Naive thymus-derived CD4-positive, alpha-beta T cell (primary cell): ENCODE results near the gene SPSB4. TPM values are rescaled to one million over a fixed set of nuclear protein-coding genes. Genes with fewer than 3 reads are reported as not detected.

Experiments
- ATAC-seq: fragments of 150-1000 bp; cut with Tn5 transposase; 2 replicates; pipeline ENCODE4 v1.10.0; 2021; ENCODE audit warnings: mild to moderate bottlenecking, moderate library complexity
- CTCF ChIA-PET: fragments of 350-600 bp; sonication (Branson Sonifier 250); formaldehyde crosslinking; loops from one replicate; lab custom pipeline; 2021; ENCODE audit warnings: antibody characterized with exemption; lab: Charles Lee
- POLR2A ChIA-PET: fragments of 350-600 bp; sonication (Branson Sonifier 250); formaldehyde crosslinking; loops from one replicate; lab custom pipeline; 2021; ENCODE audit warnings: antibody characterized with exemption, inconsistent platforms; lab: Charles Lee
- DNase-seq, 9 donors: peaks; one replicate each; pipeline versions ENCODE4 v3.0.0 to v3.0.0-alpha.2; 2020 to 2022; ENCODE audit warnings: mixed read lengths in 1 of 9
- H3K27ac ChIP-seq: one replicate; pipeline ENCODE4 v1.7.0; 2013; ENCODE audit warnings: mild to moderate bottlenecking, low read depth, low read length, moderate library complexity
- H3K27me3 ChIP-seq, 2 donors: one replicate each; pipeline ENCODE4 v1.7.0; 2013; ENCODE audit warnings: low read length in 2 of 2, mild to moderate bottlenecking in 2 of 2, moderate library complexity in 2 of 2; ENCODE audit not compliant: control insufficient read depth in 2 of 2, insufficient read depth in 2 of 2
- H3K36me3 ChIP-seq, 3 experiments: 1 replicate in 2 of 3; 2 replicates in 1 of 3; pipeline ENCODE4 v1.7.0; 2013; ENCODE audit warnings: low read length in 3 of 3, mild to moderate bottlenecking in 3 of 3, moderate library complexity in 1 of 3; ENCODE audit not compliant: insufficient read depth in 3 of 3, control insufficient read depth in 2 of 3
- H3K4me1 ChIP-seq, 2 donors: one replicate each; pipeline ENCODE4 v1.7.0; 2013; ENCODE audit warnings: low read length in 2 of 2, mild to moderate bottlenecking in 2 of 2, moderate library complexity in 1 of 2; ENCODE audit not compliant: control insufficient read depth in 2 of 2, insufficient read depth in 2 of 2
- H3K4me3 ChIP-seq: 2 replicates; pipeline ENCODE4 v1.7.0; 2013; ENCODE audit warnings: mild to moderate bottlenecking, low read length
- H3K9me3 ChIP-seq, 3 experiments: 1 replicate in 2 of 3; 2 replicates in 1 of 3; pipeline ENCODE4 v1.7.0; 2013; ENCODE audit warnings: low read length in 3 of 3; ENCODE audit not compliant: control insufficient read depth in 2 of 3
- H3K27ac Mint-ChIP-seq, 9 donors: one replicate each; pipeline ENCODE4 v1.8.0; 2020 to 2022; ENCODE audit warnings: mixed read lengths in 9 of 9, mild to moderate bottlenecking in 8 of 9, moderate library complexity in 5 of 9, inconsistent platforms in 2 of 9
- H3K27me3 Mint-ChIP-seq, 5 donors: one replicate each; pipeline ENCODE4 v1.8.0; 2021 to 2022; ENCODE audit warnings: mixed read lengths in 5 of 5, mild to moderate bottlenecking in 1 of 5
- H3K36me3 Mint-ChIP-seq, 5 donors: one replicate each; pipeline ENCODE4 v1.8.0; 2020 to 2022; ENCODE audit warnings: mixed read lengths in 5 of 5, mild to moderate bottlenecking in 3 of 5, inconsistent platforms in 1 of 5
- H3K4me1 Mint-ChIP-seq, 7 donors: one replicate each; pipeline ENCODE4 v1.8.0; 2020 to 2022; ENCODE audit warnings: mixed read lengths in 7 of 7, mild to moderate bottlenecking in 3 of 7, inconsistent platforms in 1 of 7
- H3K4me3 Mint-ChIP-seq, 10 donors: one replicate each; pipeline ENCODE4 v1.8.0; 2020 to 2022; ENCODE audit warnings: mild to moderate bottlenecking in 10 of 10, mixed read lengths in 10 of 10, moderate library complexity in 6 of 10, inconsistent platforms in 2 of 10
- H3K9me3 Mint-ChIP-seq, 11 donors: one replicate each; pipeline ENCODE4 v1.8.0; 2020 to 2022; ENCODE audit warnings: mixed read lengths in 11 of 11, mild to moderate bottlenecking in 4 of 11, inconsistent platforms in 1 of 11, moderate library complexity in 1 of 11
- intact Hi-C, 2 donors: fragments of 100-400 bp; cut with micrococcal nuclease; formaldehyde crosslinking; loops; one replicate each; pipeline ENCODE4 v1.15.1; 2023
- polyA plus RNA-seq, 2 donors: library from polyadenylated mRNA; unstranded; fragments of 300-500 nt; fragmentation: Illumina TruSeq; gene quantifications; one replicate each; pipeline ENCODE4 v1.2.3, GENCODE V29; 2021
- total RNA-seq, 6 experiments: library from RNA in 5 of 6; stranded (reverse) in 5 of 6; gene quantifications; 1 replicate in 5 of 6; 2 replicates in 1 of 6; pipeline ENCODE4 v1.2.3 and lab custom pipeline; 2021 to 2026

The SPSB4 gene
- total and polyA plus RNA-seq, 7 experiments from 2014 or later, result not detected

- Mint-ChIP-seq H3K4me3 (no peak overlapping the region), H3K36me3 (no peaks in the 10 kb centered on the region), H3K9me3 (peaks cover 0 to 4% (median 0%) of the 10 kb centered on the region in 11 donors), H3K27me3 (no peaks in the 10 kb centered on the region), H3K4me1 (no peaks in the 10 kb centered on the region), H3K27ac (no peak overlapping the region)
- no peak overlapping the region for H3K4me3 ChIP-seq
- no peak overlapping the region for H3K27ac ChIP-seq
- intact Hi-C loops, result no loop called here
- peak; percentile 6 for ATAC-seq
- H3K27me3 ChIP-seq, result no peaks in the 10 kb centered on the region
- no peak for DNase-seq
- H3K4me1 ChIP-seq, result no peaks in the 10 kb centered on the region
- POLR2A ChIA-PET, result no interaction called here
- CTCF ChIA-PET, result no interaction called here
- no peaks in the 10 kb centered on the region for H3K36me3 ChIP-seq
- H3K9me3 ChIP-seq, result no peaks in the 10 kb centered on the region
Measured at GRCh38 chr3:141093971-141094684, 43.0 kb downstream of the SPSB4 start.

GRCh38 chr3:141094790-141095545, 43.8 kb downstream of the SPSB4 start:
- H3K4me3 ChIP-seq, result no peak overlapping the region
- POLR2A ChIA-PET, result no interaction called here
- Mint-ChIP-seq H3K9me3 (peaks cover 0 to 4% (median under 1%) of the 10 kb centered on the region in 11 donors), H3K36me3 (peaks cover 0 to 1% (median 0%) of the 10 kb centered on the region in 5 donors), H3K4me1 (no peaks in the 10 kb centered on the region), H3K4me3 (no peak overlapping the region), H3K27me3 (peaks cover 0 to 4% (median 0%) of the 10 kb centered on the region in 5 donors), H3K27ac (no peak overlapping the region)
- H3K4me1 ChIP-seq, result no peaks in the 10 kb centered on the region
- H3K27ac ChIP-seq, result no peak overlapping the region
- H3K9me3 ChIP-seq, result no peaks in the 10 kb centered on the region
- CTCF ChIA-PET, result no interaction called here
- intact Hi-C loops, result no loop called here
- ATAC-seq, result no peak
- DNase-seq, result no peak
- H3K36me3 ChIP-seq, result no peaks in the 10 kb centered on the region
- H3K27me3 ChIP-seq, result no peaks in the 10 kb centered on the region

- Mint-ChIP-seq H3K27me3 (peaks cover 0 to 7% (median 0%) of the 10 kb centered on the region in 5 donors), H3K36me3 (peaks cover 0 to 4% (median 0%) of the 10 kb centered on the region in 5 donors), H3K27ac (no peak overlapping the region), H3K4me3 (no peak overlapping the region), H3K9me3 (peaks cover 0 to 5% (median 1%) of the 10 kb centered on the region in 11 donors), H3K4me1 (no peaks in the 10 kb centered on the region)
- POLR2A ChIA-PET, result no interaction called here
- H3K4me3 ChIP-seq, result no peak overlapping the region
- no peak for ATAC-seq
- DNase-seq, result no peak
- no peaks in the 10 kb centered on the region for H3K36me3 ChIP-seq
- intact Hi-C loops, result no loop called here
- no peaks in the 10 kb centered on the region for H3K9me3 ChIP-seq
- no peaks in the 10 kb centered on the region for H3K4me1 ChIP-seq
- H3K27ac ChIP-seq, result no peak overlapping the region
- H3K27me3 ChIP-seq, result no peaks in the 10 kb centered on the region
- CTCF ChIA-PET, result no interaction called here
Measured at GRCh38 chr3:141095546-141095937, 44.4 kb downstream of the SPSB4 start.

- intact Hi-C loops, result no loop called here
- Mint-ChIP-seq H3K27ac (no peak overlapping the region), H3K27me3 (peaks cover 0 to 7% (median 0%) of the 10 kb centered on the region in 5 donors)
Measured at GRCh38 chr3:141096164-141096563, 45.0 kb downstream of the SPSB4 start.

GRCh38 chr3:141096981-141097380, 45.8 kb downstream of the SPSB4 start:
- intact Hi-C loops, result no loop called here
- CTCF ChIA-PET, result no interaction called here

More at GRCh38 chr3:141096164-141096563, 45.0 kb downstream of the SPSB4 start:
- no peak overlapping the region for H3K4me3 ChIP-seq
- H3K36me3 Mint-ChIP-seq, result peaks cover 0 to 4% (median 0%) of the 10 kb centered on the region in 5 donors
- DNase-seq, result no peak
- ChIA-PET POLR2A (no interaction called here), CTCF (no interaction called here)
- H3K36me3 ChIP-seq, result no peaks in the 10 kb centered on the region
- H3K27me3 ChIP-seq, result no peaks in the 10 kb centered on the region
- no peaks in the 10 kb centered on the region for H3K9me3 ChIP-seq
- ATAC-seq, result no peak
- no peaks in the 10 kb centered on the region for H3K4me1 ChIP-seq
- H3K27ac ChIP-seq, result no peak overlapping the region
- peaks cover 0 to 5% (median 1%) of the 10 kb centered on the region in 11 donors for H3K9me3 Mint-ChIP-seq
- no peaks in the 10 kb centered on the region for H3K4me1 Mint-ChIP-seq
- H3K4me3 Mint-ChIP-seq, result no peak overlapping the region

GRCh38 chr3:141100112-141100511, 49.0 kb downstream of the SPSB4 start:
- Mint-ChIP-seq H3K36me3 (peaks cover 0 to 4% (median 0%) of the 10 kb centered on the region in 5 donors), H3K4me1 (no peaks in the 10 kb centered on the region), H3K4me3 (no peak overlapping the region), H3K27ac (no peak overlapping the region), H3K9me3 (peaks cover 0 to 5% (median 1%) of the 10 kb centered on the region in 11 donors), H3K27me3 (peaks cover 0 to 7% (median 0%) of the 10 kb centered on the region in 5 donors)
- Histone ChIP-seq H3K27me3 (no peaks in the 10 kb centered on the region), H3K36me3 (no peaks in the 10 kb centered on the region), H3K4me1 (no peaks in the 10 kb centered on the region), H3K9me3 (no peaks in the 10 kb centered on the region), H3K4me3 (no peak overlapping the region), H3K27ac (no peak overlapping the region)
- no peak for DNase-seq
- ChIA-PET CTCF (no interaction called here), POLR2A (no interaction called here)
- no peak for ATAC-seq
- intact Hi-C loops, result no loop called here

More at GRCh38 chr3:141096981-141097380, 45.8 kb downstream of the SPSB4 start:
- DNase-seq (no peak), ATAC-seq (no peak)
- Mint-ChIP-seq H3K9me3 (peaks cover 0 to 5% (median 1%) of the 10 kb centered on the region in 11 donors), H3K4me1 (no peaks in the 10 kb centered on the region), H3K36me3 (peaks cover 0 to 4% (median 0%) of the 10 kb centered on the region in 5 donors), H3K27me3 (peaks cover 0 to 7% (median 0%) of the 10 kb centered on the region in 5 donors), H3K4me3 (no peak overlapping the region), H3K27ac (peak overlapping the region in 1 of 9 donors; percentile 5)
- Histone ChIP-seq H3K4me1 (no peaks in the 10 kb centered on the region), H3K36me3 (no peaks in the 10 kb centered on the region), H3K9me3 (no peaks in the 10 kb centered on the region), H3K27me3 (no peaks in the 10 kb centered on the region), H3K4me3 (no peak overlapping the region), H3K27ac (no peak overlapping the region)
- POLR2A ChIA-PET, result no interaction called here
